ENCODE data around the gene NUP214. TPM values are rescaled to one million over a fixed set of nuclear protein-coding genes. Genes with fewer than 3 reads are reported as not detected.

The NUP214 gene
- total RNA-seq, 1 donor from 2014 or later = 51.5 TPM

DNA sequence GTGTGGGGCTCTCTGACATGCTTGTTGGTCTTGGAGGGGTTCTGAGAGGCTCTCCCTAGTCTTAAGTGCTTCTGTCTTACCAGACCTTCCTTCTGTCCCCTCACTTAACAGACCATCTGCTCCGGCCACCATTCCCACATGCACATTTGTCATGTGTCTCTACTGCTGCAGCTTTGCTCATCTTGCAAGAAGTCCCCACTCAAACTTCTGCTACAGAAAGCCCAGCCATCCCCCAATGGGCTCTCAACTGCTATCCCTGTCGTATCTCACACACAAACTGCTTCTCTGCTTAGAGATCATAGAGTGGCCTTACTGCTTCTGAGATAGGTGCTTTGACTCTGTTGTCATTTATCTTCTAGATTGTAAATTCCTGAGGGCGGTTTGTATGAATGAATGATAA lies 69.4 kb downstream of the NUP214 start:
- no peaks in the 10 kb centered on the region for H3K4me1 Mint-ChIP-seq (ENCODE audit: unreplicated experiment)
- TF ChIP-seq, protein P1, sequence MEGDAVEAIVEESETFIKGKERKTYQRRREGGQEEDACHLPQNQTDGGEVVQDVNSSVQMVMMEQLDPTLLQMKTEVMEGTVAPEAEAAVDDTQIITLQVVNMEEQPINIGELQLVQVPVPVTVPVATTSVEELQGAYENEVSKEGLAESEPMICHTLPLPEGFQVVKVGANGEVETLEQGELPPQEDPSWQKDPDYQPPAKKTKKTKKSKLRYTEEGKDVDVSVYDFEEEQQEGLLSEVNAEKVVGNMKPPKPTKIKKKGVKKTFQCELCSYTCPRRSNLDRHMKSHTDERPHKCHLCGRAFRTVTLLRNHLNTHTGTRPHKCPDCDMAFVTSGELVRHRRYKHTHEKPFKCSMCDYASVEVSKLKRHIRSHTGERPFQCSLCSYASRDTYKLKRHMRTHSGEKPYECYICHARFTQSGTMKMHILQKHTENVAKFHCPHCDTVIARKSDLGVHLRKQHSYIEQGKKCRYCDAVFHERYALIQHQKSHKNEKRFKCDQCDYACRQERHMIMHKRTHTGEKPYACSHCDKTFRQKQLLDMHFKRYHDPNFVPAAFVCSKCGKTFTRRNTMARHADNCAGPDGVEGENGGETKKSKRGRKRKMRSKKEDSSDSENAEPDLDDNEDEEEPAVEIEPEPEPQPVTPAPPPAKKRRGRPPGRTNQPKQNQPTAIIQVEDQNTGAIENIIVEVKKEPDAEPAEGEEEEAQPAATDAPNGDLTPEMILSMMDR (IDR thresholded peaks at IDR 0.05) = no peak
- H3K27me3 Mint-ChIP-seq (ENCODE audit: unreplicated experiment) = no peaks in the 10 kb centered on the region
- peaks cover 35% of the 10 kb centered on the region for H3K36me3 Mint-ChIP-seq (ENCODE audit: unreplicated experiment)
- no peaks in the 10 kb centered on the region for H3K9me3 Mint-ChIP-seq (ENCODE audit: unreplicated experiment)
- no peak overlapping the region for H3K27ac Mint-ChIP-seq (ENCODE audit: unreplicated experiment)
- DNase-seq (ENCODE audit: extremely low spot score, unreplicated experiment) = no peak
- no peak overlapping the region for H3K4me3 Mint-ChIP-seq (ENCODE audit: unreplicated experiment)

DNA sequence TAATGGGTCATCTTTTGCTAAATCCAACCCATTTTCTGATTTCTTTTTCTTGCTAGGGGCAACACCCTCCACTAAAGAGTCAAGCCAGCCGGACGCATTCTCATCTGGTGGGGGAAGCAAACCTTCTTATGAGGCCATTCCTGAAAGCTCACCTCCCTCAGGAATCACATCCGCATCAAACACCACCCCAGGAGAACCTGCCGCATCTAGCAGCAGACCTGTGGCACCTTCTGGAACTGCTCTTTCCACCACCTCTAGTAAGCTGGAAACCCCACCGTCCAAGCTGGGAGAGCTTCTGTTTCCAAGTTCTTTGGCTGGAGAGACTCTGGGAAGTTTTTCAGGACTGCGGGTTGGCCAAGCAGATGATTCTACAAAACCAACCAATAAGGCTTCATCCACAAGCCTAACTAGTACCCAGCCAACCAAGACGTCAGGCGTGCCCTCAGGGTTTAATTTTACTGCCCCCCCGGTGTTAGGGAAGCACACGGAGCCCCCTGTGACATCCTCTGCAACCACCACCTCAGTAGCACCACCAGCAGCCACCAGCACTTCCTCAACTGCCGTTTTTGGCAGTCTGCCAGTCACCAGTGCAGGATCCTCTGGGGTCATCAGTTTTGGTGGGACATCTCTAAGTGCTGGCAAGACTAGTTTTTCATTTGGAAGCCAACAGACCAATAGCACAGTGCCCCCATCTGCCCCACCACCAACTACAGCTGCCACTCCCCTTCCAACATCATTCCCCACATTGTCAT lies 72.0 kb downstream of the NUP214 start:
- TF ChIP-seq, protein P1 (IDR thresholded peaks at IDR 0.05) = no peak
- no peak overlapping the region for H3K4me3 Mint-ChIP-seq (ENCODE audit: unreplicated experiment)
- H3K36me3 Mint-ChIP-seq (ENCODE audit: unreplicated experiment) = peaks cover 45% of the 10 kb centered on the region
- no peaks in the 10 kb centered on the region for H3K9me3 Mint-ChIP-seq (ENCODE audit: unreplicated experiment)
- H3K27me3 Mint-ChIP-seq (ENCODE audit: unreplicated experiment) = no peaks in the 10 kb centered on the region
- DNase-seq (ENCODE audit: extremely low spot score, unreplicated experiment) = no peak
- H3K27ac Mint-ChIP-seq (ENCODE audit: unreplicated experiment) = no peak overlapping the region
- no peaks in the 10 kb centered on the region for H3K4me1 Mint-ChIP-seq (ENCODE audit: unreplicated experiment)

DNA sequence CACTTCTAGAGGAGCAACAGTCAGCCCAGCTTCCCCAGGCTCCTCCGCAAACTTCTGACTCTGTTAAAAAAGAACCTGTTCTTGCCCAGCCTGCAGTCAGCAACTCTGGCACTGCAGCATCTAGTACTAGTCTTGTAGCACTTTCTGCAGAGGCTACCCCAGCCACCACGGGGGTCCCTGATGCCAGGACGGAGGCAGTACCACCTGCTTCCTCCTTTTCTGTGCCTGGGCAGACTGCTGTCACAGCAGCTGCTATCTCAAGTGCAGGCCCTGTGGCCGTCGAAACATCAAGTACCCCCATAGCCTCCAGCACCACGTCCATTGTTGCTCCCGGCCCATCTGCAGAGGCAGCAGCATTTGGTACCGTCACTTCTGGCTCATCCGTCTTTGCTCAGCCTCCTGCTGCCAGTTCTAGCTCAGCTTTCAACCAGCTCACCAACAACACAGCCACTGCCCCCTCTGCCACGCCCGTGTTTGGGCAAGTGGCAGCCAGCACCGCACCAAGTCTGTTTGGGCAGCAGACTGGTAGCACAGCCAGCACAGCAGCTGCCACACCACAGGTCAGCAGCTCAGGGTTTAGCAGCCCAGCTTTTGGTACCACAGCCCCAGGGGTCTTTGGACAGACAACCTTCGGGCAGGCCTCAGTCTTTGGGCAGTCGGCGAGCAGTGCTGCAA lies 72.8 kb downstream of the NUP214 start:
- Mint-ChIP-seq H3K36me3 (ENCODE audit: unreplicated experiment) (peaks cover 40% of the 10 kb centered on the region), H3K27me3 (ENCODE audit: unreplicated experiment) (no peaks in the 10 kb centered on the region), H3K9me3 (ENCODE audit: unreplicated experiment) (no peaks in the 10 kb centered on the region), H3K27ac (ENCODE audit: unreplicated experiment) (no peak overlapping the region), H3K4me1 (ENCODE audit: unreplicated experiment) (no peaks in the 10 kb centered on the region), H3K4me3 (ENCODE audit: unreplicated experiment) (no peak overlapping the region)
- DNase-seq (ENCODE audit: extremely low spot score, unreplicated experiment) = no peak
- TF ChIP-seq, protein P1 (IDR thresholded peaks at IDR 0.05) = no peak

GRCh38 chr9:131201856-131202255 lies 76.5 kb downstream of the NUP214 start:
- no peaks in the 10 kb centered on the region for H3K9me3 Mint-ChIP-seq (ENCODE audit: unreplicated experiment)
- TF ChIP-seq, protein P1 (IDR thresholded peaks at IDR 0.05) = no peak
- H3K4me3 Mint-ChIP-seq (ENCODE audit: unreplicated experiment) = no peak overlapping the region
- H3K27me3 Mint-ChIP-seq (ENCODE audit: unreplicated experiment) = no peaks in the 10 kb centered on the region
- H3K36me3 Mint-ChIP-seq (ENCODE audit: unreplicated experiment) = peaks cover 49% of the 10 kb centered on the region
- H3K4me1 Mint-ChIP-seq (ENCODE audit: unreplicated experiment) = no peaks in the 10 kb centered on the region
- DNase-seq (ENCODE audit: extremely low spot score, unreplicated experiment) = no peak
- H3K27ac Mint-ChIP-seq (ENCODE audit: unreplicated experiment) = no peak overlapping the region

DNA sequence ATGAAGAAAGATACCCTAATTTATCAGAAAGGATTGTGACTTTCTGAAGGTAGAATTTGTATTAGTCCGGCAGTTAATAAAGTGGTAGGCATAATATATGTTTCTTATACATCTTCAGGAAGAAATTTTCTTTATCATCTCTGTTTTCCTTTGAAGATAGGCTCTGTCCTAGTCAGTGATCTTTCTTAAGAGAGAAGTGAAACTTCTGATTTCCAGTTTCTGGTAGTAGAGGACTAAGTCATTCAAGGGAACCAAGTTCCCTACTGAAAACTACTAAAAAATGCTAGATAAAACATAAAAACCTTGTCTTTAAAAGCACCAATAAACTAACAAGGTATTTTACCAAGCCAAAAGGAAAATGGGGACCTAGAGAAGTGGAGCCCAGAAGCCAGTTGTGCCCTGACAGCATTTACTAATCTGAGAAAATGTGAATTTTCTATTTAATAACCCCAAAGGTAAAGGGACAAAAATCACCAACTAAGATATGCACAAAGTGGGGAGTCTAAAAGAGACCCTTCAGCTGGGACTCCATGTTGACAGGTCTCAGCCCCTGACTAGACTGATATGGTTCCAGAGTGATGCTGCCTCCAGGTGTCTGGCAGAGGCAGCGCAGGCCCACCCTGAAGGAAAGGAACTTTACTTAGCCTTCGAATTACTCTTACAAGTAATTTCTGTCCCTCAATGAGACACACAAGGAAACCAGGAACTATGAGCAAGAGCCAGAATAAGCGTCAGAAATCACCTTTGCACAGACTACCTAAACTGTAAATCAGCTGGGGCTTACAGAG lies 78.2 kb downstream of the NUP214 start:
- no peak for DNase-seq (ENCODE audit: extremely low spot score, unreplicated experiment)
- H3K27me3 Mint-ChIP-seq (ENCODE audit: unreplicated experiment) = no peaks in the 10 kb centered on the region
- no peak overlapping the region for H3K27ac Mint-ChIP-seq (ENCODE audit: unreplicated experiment)
- no peak overlapping the region for H3K4me3 Mint-ChIP-seq (ENCODE audit: unreplicated experiment)
- no peaks in the 10 kb centered on the region for H3K9me3 Mint-ChIP-seq (ENCODE audit: unreplicated experiment)
- TF ChIP-seq, protein P1 (IDR thresholded peaks at IDR 0.05) = peak; percentile 26
- no peaks in the 10 kb centered on the region for H3K4me1 Mint-ChIP-seq (ENCODE audit: unreplicated experiment)
- H3K36me3 Mint-ChIP-seq (ENCODE audit: unreplicated experiment) = peaks cover 51% of the 10 kb centered on the region

All from osteocyte (in vitro differentiated cells).